Stimulated activated CD8-positive, alpha-beta memory T cell treated with anti-CD3 and anti-CD28 coated beads, Interleukin-4, amount 100 ng/mL, for 48 hours (primary cell): ENCODE measurements around the gene GCA.

Experiments
- DNase-seq: peaks from one replicate; pipeline ENCODE4 v3.0.0-alpha.2; 2020

GCA gene

GRCh38 chr2:162343824-162344616 is at the start of gene GCA:
TSS of gene GCA (plus strand) at chr2:162344132. CDS start at chr2:162344249, 117 bp downstream.
- DNase-seq = peak; percentile 98

- no peak for DNase-seq
These were observed 48.9 kb upstream of the GCA start for GRCh38 chr2:162295009-162295408.

GRCh38 chr2:162297925-162298552 is 45.9 kb upstream of the GCA start:
- peak; percentile 61 for DNase-seq

GRCh38 chr2:162298669-162299335 is 45.1 kb upstream of the GCA start:
- DNase-seq = no peak

- DNase-seq = no peak
These were observed 43.7 kb upstream of the GCA start for GRCh38 chr2:162300266-162300665.

GRCh38 chr2:162301151-162301804 is 42.7 kb upstream of the GCA start:
- peak; percentile 65 for DNase-seq

GRCh38 chr2:162301877-162302276 is 42.1 kb upstream of the GCA start:
- DNase-seq = no peak

- no peak for DNase-seq
These were observed 38.0 kb upstream of the GCA start for GRCh38 chr2:162305901-162306300.

- DNase-seq = no peak
These were observed 35.0 kb upstream of the GCA start for GRCh38 chr2:162308747-162309503.

- DNase-seq = no peak
These were observed 31.1 kb upstream of the GCA start for GRCh38 chr2:162312853-162313252.

GRCh38 chr2:162315938-162316337 is 28.0 kb upstream of the GCA start:
- no peak for DNase-seq

GRCh38 chr2:162316590-162316989 is 27.3 kb upstream of the GCA start:
- DNase-seq = no peak

GRCh38 chr2:162317058-162317742 is 26.7 kb upstream of the GCA start:
- no peak for DNase-seq

GRCh38 chr2:162317861-162318327 is 26.0 kb upstream of the GCA start:
- peak; percentile 46 for DNase-seq

- DNase-seq = peak; percentile 77
These were observed 25.4 kb upstream of the GCA start, which contains the start of gene IFIH1 for GRCh38 chr2:162318328-162319180. TSS of gene IFIH1 (minus strand) at chr2:162318684. CDS start at chr2:162318307, 377 bp downstream.

- no peak for DNase-seq
These were observed 22.9 kb upstream of the GCA start for GRCh38 chr2:162320864-162321517.

- DNase-seq = no peak
These were observed 19.0 kb upstream of the GCA start for GRCh38 chr2:162324953-162325352.

GRCh38 chr2:162327134-162327769 is 16.7 kb upstream of the GCA start:
- DNase-seq = peak; percentile 51

- no peak for DNase-seq
These were observed 16.1 kb upstream of the GCA start for GRCh38 chr2:162327806-162328205.
